HG03135 (cell line): Measurements from ENCODE around the gene MYRIP.
"Not testable (repeated sequence)": the region's sequence is repeated elsewhere in the genome, so short reads cannot be mapped to it uniquely, and the experiment has no call there.

Source experiments
- ATAC-seq: cut with Tn5 transposase; IDR thresholded peaks from one replicate; pipeline ENCODE4 v1.9.1; 2021; ENCODE audit warnings: mild to moderate bottlenecking, moderate library complexity; ENCODE audit not compliant: unreplicated experiment

MYRIP gene

GRCh38 chr3:40077139-40077538 lies 267.7 kb downstream of the MYRIP start:
- not testable (repeated sequence) for ATAC-seq

- ATAC-seq, result not testable (repeated sequence)
Measured at GRCh38 chr3:40077828-40078492, 268.6 kb downstream of the MYRIP start.

GRCh38 chr3:40078590-40078989 lies 269.2 kb downstream of the MYRIP start:
- ATAC-seq, result no peak

- ATAC-seq, result no peak
Measured at GRCh38 chr3:40079203-40079846, 269.9 kb downstream of the MYRIP start.

- ATAC-seq, result no peak
Measured at GRCh38 chr3:40079847-40080240, 270.4 kb downstream of the MYRIP start.

GRCh38 chr3:40083066-40083465 lies 273.7 kb downstream of the MYRIP start:
- ATAC-seq, result no peak

- not testable (repeated sequence) for ATAC-seq
Measured at GRCh38 chr3:40084424-40084823, 275.0 kb downstream of the MYRIP start.

- no peak for ATAC-seq
Measured at GRCh38 chr3:40086890-40087883, 277.8 kb downstream of the MYRIP start.

GRCh38 chr3:40088527-40089170 lies 279.2 kb downstream of the MYRIP start:
- no peak for ATAC-seq

- no peak for ATAC-seq
Measured at GRCh38 chr3:40096661-40097111, 287.3 kb downstream of the MYRIP start.

GRCh38 chr3:40097131-40098117 lies 288.0 kb downstream of the MYRIP start:
- no peak for ATAC-seq

- no peak for ATAC-seq
Measured at GRCh38 chr3:40098261-40098759, 288.9 kb downstream of the MYRIP start.

GRCh38 chr3:40099871-40100270 lies 290.5 kb downstream of the MYRIP start:
- no peak for ATAC-seq

- ATAC-seq, result no peak
Measured at GRCh38 chr3:40102182-40102581, 292.8 kb downstream of the MYRIP start.

- no peak for ATAC-seq
Measured at GRCh38 chr3:40103829-40104228, 294.4 kb downstream of the MYRIP start.

- no peak for ATAC-seq
Measured at GRCh38 chr3:40104441-40104840, 295.0 kb downstream of the MYRIP start.

- ATAC-seq, result no peak
Measured at GRCh38 chr3:40108643-40109042, 299.2 kb downstream of the MYRIP start.

GRCh38 chr3:40109641-40110490 lies 300.5 kb downstream of the MYRIP start:
- ATAC-seq, result no peak
